ENCODE results near the gene AFG1L.
"Not testable (repeated sequence)": the region's sequence is repeated elsewhere in the genome, so short reads cannot be mapped to it uniquely, and the experiment has no call there.

DNA sequence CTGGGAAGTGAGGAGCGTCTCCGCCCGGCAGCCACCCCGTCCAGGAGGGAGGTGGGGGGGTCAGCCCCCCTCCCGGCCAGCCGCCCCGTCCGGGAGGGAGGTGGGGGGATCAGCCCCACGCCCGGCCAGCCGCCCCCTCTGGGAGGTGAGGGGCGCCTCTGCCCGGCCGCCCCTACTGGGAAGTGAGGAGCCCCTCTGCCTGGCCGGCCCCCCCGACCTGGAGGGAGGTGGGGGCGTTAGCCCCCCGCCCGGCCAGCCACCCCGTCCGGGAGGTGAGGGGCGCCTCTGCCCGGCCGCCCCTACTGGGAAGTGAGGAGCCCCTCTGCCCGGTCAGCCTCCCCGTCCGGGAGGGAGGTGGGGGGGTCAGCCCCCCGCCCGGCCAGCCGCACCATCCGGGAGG lies 24.9 kb upstream of the AFG1L start:
- TF ChIP-seq, protein P1, sequence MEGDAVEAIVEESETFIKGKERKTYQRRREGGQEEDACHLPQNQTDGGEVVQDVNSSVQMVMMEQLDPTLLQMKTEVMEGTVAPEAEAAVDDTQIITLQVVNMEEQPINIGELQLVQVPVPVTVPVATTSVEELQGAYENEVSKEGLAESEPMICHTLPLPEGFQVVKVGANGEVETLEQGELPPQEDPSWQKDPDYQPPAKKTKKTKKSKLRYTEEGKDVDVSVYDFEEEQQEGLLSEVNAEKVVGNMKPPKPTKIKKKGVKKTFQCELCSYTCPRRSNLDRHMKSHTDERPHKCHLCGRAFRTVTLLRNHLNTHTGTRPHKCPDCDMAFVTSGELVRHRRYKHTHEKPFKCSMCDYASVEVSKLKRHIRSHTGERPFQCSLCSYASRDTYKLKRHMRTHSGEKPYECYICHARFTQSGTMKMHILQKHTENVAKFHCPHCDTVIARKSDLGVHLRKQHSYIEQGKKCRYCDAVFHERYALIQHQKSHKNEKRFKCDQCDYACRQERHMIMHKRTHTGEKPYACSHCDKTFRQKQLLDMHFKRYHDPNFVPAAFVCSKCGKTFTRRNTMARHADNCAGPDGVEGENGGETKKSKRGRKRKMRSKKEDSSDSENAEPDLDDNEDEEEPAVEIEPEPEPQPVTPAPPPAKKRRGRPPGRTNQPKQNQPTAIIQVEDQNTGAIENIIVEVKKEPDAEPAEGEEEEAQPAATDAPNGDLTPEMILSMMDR (IDR thresholded peaks at IDR 0.05; ENCODE audit: insufficient read depth, low read length), result not testable (repeated sequence)
- not testable (repeated sequence) for TF ChIP-seq POLR2AphosphoS5, GABPA (IDR thresholded peaks at IDR 0.05; ENCODE audit: low read depth)
- TF ChIP-seq, protein P2, sequence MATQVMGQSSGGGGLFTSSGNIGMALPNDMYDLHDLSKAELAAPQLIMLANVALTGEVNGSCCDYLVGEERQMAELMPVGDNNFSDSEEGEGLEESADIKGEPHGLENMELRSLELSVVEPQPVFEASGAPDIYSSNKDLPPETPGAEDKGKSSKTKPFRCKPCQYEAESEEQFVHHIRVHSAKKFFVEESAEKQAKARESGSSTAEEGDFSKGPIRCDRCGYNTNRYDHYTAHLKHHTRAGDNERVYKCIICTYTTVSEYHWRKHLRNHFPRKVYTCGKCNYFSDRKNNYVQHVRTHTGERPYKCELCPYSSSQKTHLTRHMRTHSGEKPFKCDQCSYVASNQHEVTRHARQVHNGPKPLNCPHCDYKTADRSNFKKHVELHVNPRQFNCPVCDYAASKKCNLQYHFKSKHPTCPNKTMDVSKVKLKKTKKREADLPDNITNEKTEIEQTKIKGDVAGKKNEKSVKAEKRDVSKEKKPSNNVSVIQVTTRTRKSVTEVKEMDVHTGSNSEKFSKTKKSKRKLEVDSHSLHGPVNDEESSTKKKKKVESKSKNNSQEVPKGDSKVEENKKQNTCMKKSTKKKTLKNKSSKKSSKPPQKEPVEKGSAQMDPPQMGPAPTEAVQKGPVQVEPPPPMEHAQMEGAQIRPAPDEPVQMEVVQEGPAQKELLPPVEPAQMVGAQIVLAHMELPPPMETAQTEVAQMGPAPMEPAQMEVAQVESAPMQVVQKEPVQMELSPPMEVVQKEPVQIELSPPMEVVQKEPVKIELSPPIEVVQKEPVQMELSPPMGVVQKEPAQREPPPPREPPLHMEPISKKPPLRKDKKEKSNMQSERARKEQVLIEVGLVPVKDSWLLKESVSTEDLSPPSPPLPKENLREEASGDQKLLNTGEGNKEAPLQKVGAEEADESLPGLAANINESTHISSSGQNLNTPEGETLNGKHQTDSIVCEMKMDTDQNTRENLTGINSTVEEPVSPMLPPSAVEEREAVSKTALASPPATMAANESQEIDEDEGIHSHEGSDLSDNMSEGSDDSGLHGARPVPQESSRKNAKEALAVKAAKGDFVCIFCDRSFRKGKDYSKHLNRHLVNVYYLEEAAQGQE (IDR thresholded peaks at IDR 0.05; ENCODE audit: insufficient replicate concordance, low read depth), result not testable (repeated sequence)

Data from HL-60 (cell line).